Measurements from ENCODE around the gene NCSTN.
"Not testable (repeated sequence)": the region's sequence is repeated elsewhere in the genome, so short reads cannot be mapped to it uniquely, and the experiment has no call there.

Gene NCSTN

GRCh38 chr1:160370561-160371345, 27.6 kb downstream of the NCSTN start:
- no peak overlapping the region for H3K4me3 Mint-ChIP-seq
- H3K27me3 Mint-ChIP-seq (ENCODE audit: low read depth) = peaks cover 5% of the 10 kb centered on the region
- no peak overlapping the region for H3K27ac Mint-ChIP-seq
- peaks cover 12% of the 10 kb centered on the region for H3K4me1 Mint-ChIP-seq (ENCODE audit: low read depth)
- no peaks in the 10 kb centered on the region for H3K9me3 Mint-ChIP-seq
- no peak for DNase-seq (ENCODE audit: low spot score)
- H3K36me3 Mint-ChIP-seq (ENCODE audit: low read depth) = no peaks in the 10 kb centered on the region

- H3K36me3 Mint-ChIP-seq (ENCODE audit: low read depth) = no peaks in the 10 kb centered on the region
- DNase-seq (ENCODE audit: low spot score) = no peak
- H3K9me3 Mint-ChIP-seq = no peaks in the 10 kb centered on the region
- peaks cover 18% of the 10 kb centered on the region for H3K4me1 Mint-ChIP-seq (ENCODE audit: low read depth)
- H3K4me3 Mint-ChIP-seq = no peak overlapping the region
- no peak overlapping the region for H3K27ac Mint-ChIP-seq
- H3K27me3 Mint-ChIP-seq (ENCODE audit: low read depth) = peaks cover 5% of the 10 kb centered on the region
Measured at GRCh38 chr1:160371346-160371631, 28.1 kb downstream of the NCSTN start.

- Mint-ChIP-seq H3K27ac (no peak overlapping the region), H3K27me3 (ENCODE audit: low read depth) (peaks cover 5% of the 10 kb centered on the region)
Measured at GRCh38 chr1:160371756-160372155, 28.6 kb downstream of the NCSTN start.

GRCh38 chr1:160373696-160374095, 30.5 kb downstream of the NCSTN start:
- H3K4me1 Mint-ChIP-seq (ENCODE audit: low read depth) = peaks cover 14% of the 10 kb centered on the region
- H3K27ac Mint-ChIP-seq = no peak overlapping the region
- peaks cover 6% of the 10 kb centered on the region for H3K27me3 Mint-ChIP-seq (ENCODE audit: low read depth)
- DNase-seq (ENCODE audit: low spot score) = no peak
- no peaks in the 10 kb centered on the region for H3K9me3 Mint-ChIP-seq
- H3K36me3 Mint-ChIP-seq (ENCODE audit: low read depth) = no peaks in the 10 kb centered on the region
- no peak overlapping the region for H3K4me3 Mint-ChIP-seq

More at GRCh38 chr1:160371756-160372155, 28.6 kb downstream of the NCSTN start:
- no peak for DNase-seq (ENCODE audit: low spot score)
- Mint-ChIP-seq H3K36me3 (ENCODE audit: low read depth) (no peaks in the 10 kb centered on the region), H3K9me3 (no peaks in the 10 kb centered on the region), H3K4me1 (ENCODE audit: low read depth) (peaks cover 21% of the 10 kb centered on the region), H3K4me3 (no peak overlapping the region)

- no peak overlapping the region for H3K4me3 Mint-ChIP-seq
- H3K27ac Mint-ChIP-seq = no peak overlapping the region
- peaks cover 14% of the 10 kb centered on the region for H3K4me1 Mint-ChIP-seq (ENCODE audit: low read depth)
- H3K36me3 Mint-ChIP-seq (ENCODE audit: low read depth) = no peaks in the 10 kb centered on the region
- no peaks in the 10 kb centered on the region for H3K9me3 Mint-ChIP-seq
- H3K27me3 Mint-ChIP-seq (ENCODE audit: low read depth) = peaks cover 10% of the 10 kb centered on the region
- no peak for DNase-seq (ENCODE audit: low spot score)
Measured at GRCh38 chr1:160374306-160375110, 31.3 kb downstream of the NCSTN start.

GRCh38 chr1:160375788-160376524, 32.8 kb downstream of the NCSTN start:
- peaks cover 14% of the 10 kb centered on the region for H3K4me1 Mint-ChIP-seq (ENCODE audit: low read depth)
- H3K4me3 Mint-ChIP-seq = peak overlapping the region; percentile 27
- peaks cover 10% of the 10 kb centered on the region for H3K27me3 Mint-ChIP-seq (ENCODE audit: low read depth)
- no peaks in the 10 kb centered on the region for H3K36me3 Mint-ChIP-seq (ENCODE audit: low read depth)
- peak overlapping the region; percentile 64 for H3K27ac Mint-ChIP-seq
- H3K9me3 Mint-ChIP-seq = no peaks in the 10 kb centered on the region
- DNase-seq (ENCODE audit: low spot score) = peak; percentile 30

GRCh38 chr1:160376525-160377131, 33.4 kb downstream of the NCSTN start:
- peak overlapping the region; percentile 27 for H3K4me3 Mint-ChIP-seq
- no peaks in the 10 kb centered on the region for H3K9me3 Mint-ChIP-seq
- peak; percentile 27 for DNase-seq (ENCODE audit: low spot score)
- H3K4me1 Mint-ChIP-seq (ENCODE audit: low read depth) = peaks cover 14% of the 10 kb centered on the region
- no peak overlapping the region for H3K27ac Mint-ChIP-seq
- H3K36me3 Mint-ChIP-seq (ENCODE audit: low read depth) = no peaks in the 10 kb centered on the region
- H3K27me3 Mint-ChIP-seq (ENCODE audit: low read depth) = peaks cover 10% of the 10 kb centered on the region

GRCh38 chr1:160377585-160378206, 34.5 kb downstream of the NCSTN start:
- Mint-ChIP-seq H3K4me3 (no peak overlapping the region), H3K36me3 (ENCODE audit: low read depth) (no peaks in the 10 kb centered on the region), H3K4me1 (ENCODE audit: low read depth) (peaks cover 14% of the 10 kb centered on the region), H3K9me3 (no peaks in the 10 kb centered on the region), H3K27ac (no peak overlapping the region), H3K27me3 (ENCODE audit: low read depth) (peaks cover 10% of the 10 kb centered on the region)
- no peak for DNase-seq (ENCODE audit: low spot score)

- peaks cover 44% of the 10 kb centered on the region for H3K27me3 Mint-ChIP-seq (ENCODE audit: low read depth)
- not testable (repeated sequence) for H3K4me3 Mint-ChIP-seq; H3K36me3 Mint-ChIP-seq (ENCODE audit: low read depth); H3K9me3 Mint-ChIP-seq; H3K27ac Mint-ChIP-seq; DNase-seq (ENCODE audit: low spot score); H3K4me1 Mint-ChIP-seq (ENCODE audit: low read depth)
Measured at GRCh38 chr1:160384812-160385211, 41.6 kb downstream of the NCSTN start.

- not testable (repeated sequence) for H3K4me1 Mint-ChIP-seq (ENCODE audit: low read depth); H3K27ac Mint-ChIP-seq; H3K4me3 Mint-ChIP-seq; H3K9me3 Mint-ChIP-seq; DNase-seq (ENCODE audit: low spot score); H3K36me3 Mint-ChIP-seq (ENCODE audit: low read depth)
- peaks cover 50% of the 10 kb centered on the region for H3K27me3 Mint-ChIP-seq (ENCODE audit: low read depth)
Measured at GRCh38 chr1:160388406-160388805, 45.2 kb downstream of the NCSTN start.

GRCh38 chr1:160394673-160395072, 51.5 kb downstream of the NCSTN start:
- Mint-ChIP-seq H3K4me1 (ENCODE audit: low read depth) (no peaks in the 10 kb centered on the region), H3K36me3 (ENCODE audit: low read depth) (no peaks in the 10 kb centered on the region), H3K27me3 (ENCODE audit: low read depth) (peaks cover 37% of the 10 kb centered on the region)

GRCh38 chr1:160397651-160398050, 54.5 kb downstream of the NCSTN start:
- Mint-ChIP-seq H3K4me3 (no peak overlapping the region), H3K27ac (no peak overlapping the region), H3K36me3 (ENCODE audit: low read depth) (no peaks in the 10 kb centered on the region), H3K4me1 (ENCODE audit: low read depth) (no peaks in the 10 kb centered on the region), H3K27me3 (ENCODE audit: low read depth) (peaks cover 47% of the 10 kb centered on the region), H3K9me3 (no peaks in the 10 kb centered on the region)
- DNase-seq (ENCODE audit: low spot score) = no peak

More at GRCh38 chr1:160394673-160395072, 51.5 kb downstream of the NCSTN start:
- Mint-ChIP-seq H3K9me3 (no peaks in the 10 kb centered on the region), H3K4me3 (no peak overlapping the region), H3K27ac (no peak overlapping the region)
- no peak for DNase-seq (ENCODE audit: low spot score)

GRCh38 chr1:160398823-160399222, 55.6 kb downstream of the NCSTN start:
- H3K27me3 Mint-ChIP-seq (ENCODE audit: low read depth) = peaks cover 57% of the 10 kb centered on the region
- no peaks in the 10 kb centered on the region for H3K4me1 Mint-ChIP-seq (ENCODE audit: low read depth)
- no peak for DNase-seq (ENCODE audit: low spot score)
- no peak overlapping the region for H3K27ac Mint-ChIP-seq
- no peaks in the 10 kb centered on the region for H3K9me3 Mint-ChIP-seq
- peak overlapping the region; percentile 5 for H3K4me3 Mint-ChIP-seq
- H3K36me3 Mint-ChIP-seq (ENCODE audit: low read depth) = no peaks in the 10 kb centered on the region
